ENCODE data around the gene FAM110D. TPM values are rescaled to one million over a fixed set of nuclear protein-coding genes. Genes with fewer than 3 reads are reported as not detected.

FAM110D gene
- total and polyA plus RNA-seq, 2 of the 8 experiments (the other 6 are each of a cell fraction or from before 2014, with no cell fraction given), result 0.21 to 0.48 TPM

- TF ChIP-seq KDM1A (IDR thresholded peaks at IDR 0.05; ENCODE audit: borderline replicate concordance, low read length), result peak; percentile 46; the same call in 1 of the 2 replicates
- TF ChIP-seq HDAC2 (IDR thresholded peaks at IDR 0.05; ENCODE audit: borderline replicate concordance in 1 of 2, low read depth in 2 of 2, low read length in 2 of 2), result peak; percentile 34 to 56; a peak in 1 of 4 replicates
- no peak for TF ChIP-seq SAP30 (IDR thresholded peaks at IDR 0.05; ENCODE audit: insufficient read depth, insufficient replicate concordance, low read length)
- TF ChIP-seq JUN (IDR thresholded peaks at IDR 0.05; ENCODE audit: low read depth, low read length), result no peak
Measured at GRCh38 chr1:26190373-26190987, 31.6 kb downstream of the FAM110D start, which contains the start of gene CATSPER4 (continued).
